Measurements from ENCODE around the gene IFNA2.

The IFNA2 gene

GRCh38 chr9:21402386-21403251 is 17.4 kb upstream of the IFNA2 start:
- no peak overlapping the region for H3K27ac ChIP-seq

GRCh38 chr9:21399956-21400355 is 14.8 kb upstream of the IFNA2 start:
- no peak overlapping the region for H3K27ac ChIP-seq
- TF ChIP-seq, protein P1, sequence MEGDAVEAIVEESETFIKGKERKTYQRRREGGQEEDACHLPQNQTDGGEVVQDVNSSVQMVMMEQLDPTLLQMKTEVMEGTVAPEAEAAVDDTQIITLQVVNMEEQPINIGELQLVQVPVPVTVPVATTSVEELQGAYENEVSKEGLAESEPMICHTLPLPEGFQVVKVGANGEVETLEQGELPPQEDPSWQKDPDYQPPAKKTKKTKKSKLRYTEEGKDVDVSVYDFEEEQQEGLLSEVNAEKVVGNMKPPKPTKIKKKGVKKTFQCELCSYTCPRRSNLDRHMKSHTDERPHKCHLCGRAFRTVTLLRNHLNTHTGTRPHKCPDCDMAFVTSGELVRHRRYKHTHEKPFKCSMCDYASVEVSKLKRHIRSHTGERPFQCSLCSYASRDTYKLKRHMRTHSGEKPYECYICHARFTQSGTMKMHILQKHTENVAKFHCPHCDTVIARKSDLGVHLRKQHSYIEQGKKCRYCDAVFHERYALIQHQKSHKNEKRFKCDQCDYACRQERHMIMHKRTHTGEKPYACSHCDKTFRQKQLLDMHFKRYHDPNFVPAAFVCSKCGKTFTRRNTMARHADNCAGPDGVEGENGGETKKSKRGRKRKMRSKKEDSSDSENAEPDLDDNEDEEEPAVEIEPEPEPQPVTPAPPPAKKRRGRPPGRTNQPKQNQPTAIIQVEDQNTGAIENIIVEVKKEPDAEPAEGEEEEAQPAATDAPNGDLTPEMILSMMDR (IDR thresholded peaks at IDR 0.05): no peak
- TF ChIP-seq ZFX (IDR thresholded peaks at IDR 0.05; ENCODE audit: borderline replicate concordance): no peak

More at GRCh38 chr9:21402386-21403251, 17.4 kb upstream of the IFNA2 start:
- TF ChIP-seq, protein P1 (IDR thresholded peaks at IDR 0.05): no peak
- no peak for TF ChIP-seq ZFX (IDR thresholded peaks at IDR 0.05; ENCODE audit: borderline replicate concordance)

- no peak for TF ChIP-seq ZFX (IDR thresholded peaks at IDR 0.05; ENCODE audit: borderline replicate concordance)
- TF ChIP-seq, protein P1 (IDR thresholded peaks at IDR 0.05): no peak
- H3K27ac ChIP-seq: no peak overlapping the region
These were observed 13.8 kb upstream of the IFNA2 start for GRCh38 chr9:21398955-21399489.

GRCh38 chr9:21395778-21396717 is 10.8 kb upstream of the IFNA2 start:
- no peak for TF ChIP-seq ZFX (IDR thresholded peaks at IDR 0.05; ENCODE audit: borderline replicate concordance)
- TF ChIP-seq, protein P1 (IDR thresholded peaks at IDR 0.05): peak; percentile 96
- no peak overlapping the region for H3K27ac ChIP-seq

DNA sequence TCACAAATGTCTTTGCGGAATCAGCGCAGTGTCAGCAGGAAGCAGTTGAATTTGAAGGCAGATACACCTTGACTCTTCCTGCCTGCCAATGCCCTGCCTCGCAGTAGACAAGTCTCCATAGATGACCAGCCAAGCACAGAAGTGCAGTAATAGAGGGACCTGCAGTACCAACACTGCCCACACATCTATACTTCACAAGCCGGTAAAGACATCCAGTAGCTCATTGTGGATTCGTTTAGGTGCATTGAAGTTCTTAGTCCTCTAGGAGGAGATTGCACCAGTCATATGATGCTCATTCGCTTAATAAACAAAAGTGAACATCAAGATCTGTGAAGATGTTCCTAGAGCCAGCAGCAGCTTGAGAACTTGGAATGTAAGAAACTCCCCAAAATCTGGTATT is 7.1 kb upstream of the IFNA2 start:
- TF ChIP-seq, protein P1 (IDR thresholded peaks at IDR 0.05): peak; percentile 40
- no peak for TF ChIP-seq ZFX (IDR thresholded peaks at IDR 0.05; ENCODE audit: borderline replicate concordance)
- H3K27ac ChIP-seq: no peak overlapping the region

DNA sequence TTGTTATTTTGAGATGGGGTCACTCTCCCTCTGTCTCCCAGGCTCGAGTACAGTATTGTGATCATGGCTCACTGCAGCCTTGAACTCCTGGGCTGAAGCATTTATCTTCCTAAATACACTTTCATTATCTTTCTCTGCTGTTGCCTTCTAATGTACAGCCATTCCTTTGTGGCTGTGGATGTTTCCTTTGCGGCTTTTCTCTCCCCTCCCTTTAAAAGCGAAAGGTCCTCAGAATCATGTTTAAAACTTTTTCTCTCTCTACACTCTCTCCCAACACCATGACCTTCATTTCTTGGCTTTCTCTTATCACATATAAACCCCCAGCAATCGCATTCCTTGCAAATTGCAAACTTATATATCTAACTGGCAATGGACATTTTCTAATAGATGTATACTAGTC is 1.6 kb downstream of the IFNA2 start:
- TF ChIP-seq ZFX (IDR thresholded peaks at IDR 0.05; ENCODE audit: borderline replicate concordance): no peak
- TF ChIP-seq, protein P1 (IDR thresholded peaks at IDR 0.05): no peak
- H3K27ac ChIP-seq: no peak overlapping the region

All from 22Rv1 (cell line).